Measurements from ENCODE around the gene B4GALT2. TPM values are rescaled to one million over a fixed set of nuclear protein-coding genes. Genes with fewer than 3 reads are reported as not detected.

B4GALT2 gene
- total RNA-seq, 1 experiment from 2014 or later, result 111 TPM

GRCh38 chr1:44002606-44003157 lies 23.7 kb downstream of the B4GALT2 start:
- DNase-seq (ENCODE audit: low read depth), result no peak

DNA sequence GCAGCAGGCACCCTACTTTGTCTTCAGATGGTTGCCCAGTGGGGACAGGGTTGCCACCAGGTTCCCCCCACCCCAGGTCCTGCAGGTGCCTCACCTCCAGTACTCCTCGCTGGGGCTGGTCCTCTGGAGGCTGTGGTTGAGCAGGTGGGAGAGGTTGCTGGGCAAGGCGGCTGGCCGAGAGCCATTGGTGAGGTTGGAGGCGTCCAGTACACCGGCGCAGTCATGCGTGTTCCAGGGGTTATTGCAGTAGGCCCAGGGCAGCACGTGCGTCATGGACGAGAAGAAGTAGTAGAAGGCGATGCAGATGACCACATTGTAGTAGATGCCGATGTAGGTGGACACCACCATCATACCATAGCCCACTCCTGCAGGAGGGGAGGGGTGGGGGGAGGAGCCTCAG lies 29.2 kb downstream of the B4GALT2 start:
- DNase-seq (ENCODE audit: low read depth), result no peak

GRCh38 chr1:44010935-44011471 lies 32.0 kb downstream of the B4GALT2 start:
- DNase-seq (ENCODE audit: low read depth), result no peak

GRCh38 chr1:44012404-44012803 lies 33.4 kb downstream of the B4GALT2 start:
- no peak for DNase-seq (ENCODE audit: low read depth)

GRCh38 chr1:44012941-44013609 lies 34.1 kb downstream of the B4GALT2 start:
- DNase-seq (ENCODE audit: low read depth), result no peak

DNA sequence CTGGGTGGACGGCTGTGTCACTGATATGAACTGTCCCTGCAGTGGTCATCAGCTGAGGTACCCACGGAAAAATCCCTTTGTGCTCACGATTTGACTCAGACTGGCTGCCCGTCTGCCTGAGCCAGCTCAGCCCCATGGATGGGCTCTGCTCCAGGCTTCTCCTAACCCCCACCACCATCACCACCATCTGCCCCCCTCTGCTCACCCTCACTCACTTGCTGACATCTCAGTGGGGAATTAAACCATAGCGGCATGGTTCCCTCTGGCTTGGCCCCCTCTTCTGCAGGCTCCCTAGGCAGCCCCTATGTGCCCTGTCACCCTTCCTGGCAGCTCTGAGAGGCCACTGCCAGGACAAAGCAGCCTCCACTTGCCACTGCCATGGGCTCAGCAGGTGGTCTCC lies 34.9 kb downstream of the B4GALT2 start:
- no peak for DNase-seq (ENCODE audit: low read depth)

DNA sequence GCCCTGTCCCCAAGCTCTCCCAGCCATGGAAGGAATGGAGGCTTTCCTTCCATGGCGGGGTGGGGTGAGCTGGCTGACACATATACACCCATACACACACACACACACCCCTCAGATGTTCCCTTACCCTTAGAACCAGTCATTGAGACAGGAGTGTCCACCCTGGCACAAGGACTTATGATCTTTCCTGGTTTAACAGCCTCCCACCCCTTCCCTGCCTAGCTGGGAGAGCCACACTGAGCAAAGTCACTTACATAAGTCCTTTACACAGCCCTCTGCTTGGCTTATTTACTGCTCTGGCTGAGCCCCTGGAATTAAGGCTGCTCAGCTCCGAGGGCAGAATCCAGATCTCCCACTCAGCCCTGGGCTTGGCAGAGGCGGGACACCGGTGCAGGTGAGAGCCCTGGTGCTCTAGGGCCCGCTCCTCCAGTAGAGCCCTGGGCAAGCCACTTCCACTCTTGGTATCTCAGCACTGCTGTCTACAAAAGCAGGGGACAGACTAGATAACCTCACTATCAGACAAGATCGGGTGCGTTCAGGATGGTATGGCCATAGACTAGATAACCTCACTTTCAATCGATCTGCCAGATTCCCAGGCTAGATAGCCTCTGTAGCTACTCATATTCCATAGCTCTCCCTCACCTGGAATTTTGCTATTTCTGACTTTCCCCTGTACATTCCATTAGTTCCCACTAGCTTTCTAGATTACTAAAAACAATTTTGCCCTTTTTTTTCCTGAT lies 35.5 kb downstream of the B4GALT2 start:
- no peak for DNase-seq (ENCODE audit: low read depth)

GRCh38 chr1:44015206-44015605 lies 36.2 kb downstream of the B4GALT2 start:
- DNase-seq (ENCODE audit: low read depth), result no peak

GRCh38 chr1:44016041-44016889 lies 37.3 kb downstream of the B4GALT2 start:
- DNase-seq (ENCODE audit: low read depth), result no peak

- no peak for DNase-seq (ENCODE audit: low read depth)
These were observed 37.9 kb downstream of the B4GALT2 start for GRCh38 chr1:44016890-44017400.

- DNase-seq (ENCODE audit: low read depth), result no peak
These were observed 40.5 kb downstream of the B4GALT2 start for GRCh38 chr1:44019466-44019948.

DNA sequence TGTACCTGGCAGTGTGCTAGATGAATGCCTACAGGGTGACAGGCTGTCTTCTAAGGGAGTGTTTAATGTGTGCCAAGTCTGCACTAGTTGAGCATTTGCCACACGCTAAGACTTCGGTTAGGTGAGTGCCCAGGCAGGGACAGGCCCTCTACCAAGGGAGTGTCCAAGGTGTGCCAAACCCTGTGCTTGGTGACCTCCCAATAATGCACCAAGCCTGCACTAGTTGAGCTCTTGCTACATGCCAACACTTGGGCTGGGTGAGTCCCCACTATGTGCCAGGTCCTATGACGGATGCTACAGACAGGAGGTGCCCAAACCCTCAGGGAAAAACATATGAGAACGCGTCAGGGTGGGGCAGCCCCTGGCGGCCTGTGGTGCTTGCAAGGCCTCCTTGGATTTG lies 41.5 kb downstream of the B4GALT2 start:
- no peak for DNase-seq (ENCODE audit: low read depth)

DNA sequence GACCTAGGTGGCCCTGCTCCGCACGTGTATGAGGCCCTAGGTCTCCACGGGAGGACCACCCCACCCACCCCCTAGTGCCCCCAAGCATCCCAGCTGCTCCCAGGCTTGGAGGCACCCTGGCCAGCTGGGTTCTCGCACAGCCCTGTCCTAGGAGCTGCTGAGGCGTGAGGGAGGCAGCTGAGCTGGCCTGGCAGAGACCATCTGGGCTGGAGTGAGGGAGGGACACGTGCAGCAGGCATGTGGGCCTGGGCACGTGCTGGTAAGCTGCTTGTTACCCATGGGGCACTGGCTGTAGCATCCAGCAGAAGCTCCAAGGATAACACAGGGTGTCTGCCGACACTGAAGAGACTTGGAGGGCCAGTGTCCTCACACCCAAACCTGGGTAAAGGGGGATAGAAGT lies 42.1 kb downstream of the B4GALT2 start:
- no peak for DNase-seq (ENCODE audit: low read depth)

DNA sequence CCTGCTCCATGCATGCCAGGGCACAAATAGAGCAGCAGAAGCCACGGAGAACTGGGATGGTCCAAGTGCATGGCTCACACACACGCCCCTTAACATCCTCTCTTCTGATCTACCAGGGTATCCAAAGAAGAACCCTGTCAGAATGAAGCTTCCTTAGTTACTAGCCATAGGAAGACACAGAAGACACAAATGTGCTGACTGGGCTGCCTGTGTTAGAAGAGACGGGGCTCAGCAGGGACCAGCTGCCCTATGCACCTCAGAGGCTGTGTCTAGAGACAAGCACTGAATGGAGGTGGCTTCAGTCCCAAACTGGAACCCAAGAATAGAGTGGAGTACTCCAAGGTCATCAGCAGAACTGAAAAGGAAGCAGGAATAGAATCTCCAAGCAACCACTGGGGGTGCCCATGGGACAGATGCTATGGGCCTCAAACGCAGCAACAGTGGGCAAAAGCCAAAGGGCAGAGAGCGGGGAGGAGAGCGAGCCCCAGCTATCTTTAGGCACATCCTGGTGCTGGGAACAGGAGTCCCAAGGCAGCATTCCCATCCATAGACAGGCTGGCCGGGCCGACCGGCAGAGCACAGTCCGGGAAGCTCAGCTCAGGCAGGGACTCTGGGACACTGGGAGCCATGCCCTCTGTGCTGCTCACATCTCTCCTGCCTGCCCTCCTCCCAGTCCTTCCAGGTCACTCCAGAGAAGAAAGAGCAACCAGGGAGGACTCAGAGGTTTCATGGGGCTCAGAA lies 42.7 kb downstream of the B4GALT2 start:
- DNase-seq (ENCODE audit: low read depth), result no peak

GRCh38 chr1:44024031-44024902 lies 45.3 kb downstream of the B4GALT2 start:
- no peak for DNase-seq (ENCODE audit: low read depth)

- DNase-seq (ENCODE audit: low read depth), result peak; percentile 63
These were observed 46.0 kb downstream of the B4GALT2 start for GRCh38 chr1:44024903-44025525.

GRCh38 chr1:44025816-44026215 lies 46.8 kb downstream of the B4GALT2 start:
- DNase-seq (ENCODE audit: low read depth), result no peak

DNA sequence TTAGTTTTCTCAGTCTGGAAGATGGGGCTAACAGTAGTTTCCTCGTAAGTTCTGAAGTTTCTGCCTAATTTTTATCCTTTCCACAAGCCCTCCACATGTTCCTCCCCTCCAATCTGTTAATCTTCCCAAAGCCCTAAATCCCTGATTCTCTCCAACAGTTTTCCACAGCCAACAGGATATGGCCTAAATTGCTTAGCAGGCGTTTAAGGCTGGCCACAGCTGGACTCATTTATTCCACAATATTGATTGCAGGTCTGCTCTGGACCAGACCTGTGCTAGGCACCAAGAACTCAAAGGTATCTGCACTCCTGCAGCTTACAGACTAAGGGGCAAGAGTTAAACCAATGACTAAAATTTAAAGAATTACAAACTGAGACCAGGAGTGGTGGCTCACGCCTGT lies 48.3 kb downstream of the B4GALT2 start:
- no peak for DNase-seq (ENCODE audit: low read depth)

DNA sequence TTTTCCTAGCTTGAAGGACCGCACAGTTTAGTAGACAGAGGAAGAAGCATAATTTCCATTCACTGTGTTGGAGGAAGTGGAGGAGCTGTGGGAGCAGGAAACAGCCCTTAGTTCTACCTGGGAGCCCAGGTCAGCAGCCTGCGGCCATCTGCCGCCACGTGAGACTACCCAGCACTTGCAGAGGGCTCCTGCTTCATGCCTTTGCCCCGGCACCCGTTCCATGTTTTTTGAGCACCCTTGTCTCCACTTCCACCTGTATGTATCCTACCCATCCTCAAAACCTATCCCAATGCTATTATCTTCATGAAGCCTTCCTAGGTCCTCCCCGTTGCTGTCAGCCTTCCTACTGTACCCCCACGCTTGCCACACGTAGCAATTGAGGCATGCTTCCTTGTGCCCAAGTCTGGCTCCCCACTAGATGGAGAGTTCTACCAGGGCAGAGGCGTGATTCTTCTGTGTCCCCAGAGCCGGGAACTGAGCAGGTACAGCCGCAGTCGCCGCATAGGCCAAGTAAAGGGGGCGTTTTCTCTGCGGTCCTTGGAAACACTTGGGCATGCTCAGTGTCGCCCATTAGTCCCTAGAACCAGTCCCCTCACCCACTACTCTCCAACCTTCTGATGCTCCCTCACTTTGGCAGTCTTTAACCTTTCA lies 50.4 kb downstream of the B4GALT2 start:
- DNase-seq (ENCODE audit: low read depth), result no peak

All from M059J (cell line).